NCI-H82 (cell line): ENCODE data around the gene KL.
A peak's percentile ranks its signal among the peaks of the same experiment; 100 is the strongest.

Experiments
- DNase-seq: peaks from one replicate; lab custom pipeline; 2025; lab: John Stamatoyannopoulos, UW

The KL gene

DNA sequence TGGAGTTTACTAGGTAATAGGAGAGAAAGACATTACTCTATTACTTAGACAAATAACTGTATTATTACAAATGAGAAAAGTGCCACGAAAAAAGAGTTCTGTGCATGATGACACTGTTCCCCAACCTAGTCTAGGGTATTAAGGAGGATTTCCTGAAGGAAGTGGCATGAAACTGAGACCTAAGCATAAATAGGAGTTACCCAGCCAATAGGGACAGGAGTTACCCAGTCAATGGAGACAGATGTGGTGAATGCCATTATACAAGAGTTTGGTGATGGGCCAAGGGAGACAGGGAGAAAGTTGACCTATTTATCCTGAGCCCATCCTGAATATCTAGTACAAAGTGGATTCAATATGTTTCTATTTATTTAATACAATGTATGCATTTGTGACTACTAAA is 65.4 kb downstream of the KL start:
- DNase-seq: no peak

DNA sequence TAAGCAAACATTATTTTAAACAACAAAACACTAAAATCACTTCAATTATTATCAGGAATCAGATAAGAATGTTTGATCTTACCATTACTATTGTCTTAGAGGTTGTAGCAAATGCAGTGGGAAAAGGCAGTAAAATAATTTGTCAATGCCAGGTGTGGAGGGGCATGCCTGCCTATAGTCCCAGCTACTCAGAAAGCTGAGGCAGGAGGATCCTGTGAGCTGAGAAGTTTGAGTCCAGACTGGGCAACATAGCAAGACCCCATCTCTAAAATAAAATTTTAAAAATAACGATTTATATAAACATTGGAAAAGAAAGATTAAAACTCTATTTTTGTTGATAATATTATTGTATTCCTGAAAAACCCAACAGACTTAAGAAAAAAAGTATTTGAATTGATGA is 66.8 kb downstream of the KL start:
- DNase-seq: no peak

DNA sequence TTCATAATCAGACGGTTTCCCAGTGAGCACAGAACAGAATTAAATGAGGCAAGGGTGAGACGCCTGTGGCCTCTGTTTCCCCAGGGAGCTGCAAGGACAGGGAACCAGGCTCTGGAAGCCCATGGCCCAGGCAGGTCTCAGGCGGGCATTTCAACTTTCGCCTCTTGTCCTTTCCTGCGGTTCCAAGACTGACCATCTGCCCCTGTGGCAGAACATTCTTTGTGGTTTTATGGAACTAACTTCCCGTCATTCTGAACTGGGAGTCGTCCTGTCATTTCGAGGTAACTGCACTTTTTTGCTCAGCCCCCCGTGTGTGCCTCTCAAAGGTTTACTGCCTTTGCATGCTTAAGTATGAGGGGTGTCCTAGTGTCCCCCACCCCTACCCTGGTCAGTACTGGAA is 70.9 kb downstream of the KL start:
- DNase-seq: no peak

DNA sequence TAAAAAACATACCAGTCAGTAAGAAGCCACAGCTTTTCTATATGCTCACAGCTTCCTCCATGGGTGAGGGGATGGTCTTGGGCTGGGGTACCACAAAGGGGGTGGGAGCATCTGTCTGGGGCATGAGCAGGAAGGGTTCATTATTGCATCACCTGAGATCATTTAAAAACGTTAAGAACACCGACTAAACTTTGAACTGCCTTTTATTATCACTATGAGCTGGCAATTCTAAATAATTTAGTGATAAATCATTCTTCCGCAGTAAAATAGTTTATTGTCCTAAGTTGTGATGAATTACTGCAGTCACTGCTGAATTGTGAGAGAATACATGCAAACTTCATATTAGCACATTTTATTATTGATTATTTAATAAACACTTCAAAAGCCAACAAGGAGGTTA is 71.6 kb downstream of the KL start:
- DNase-seq: no peak

DNA sequence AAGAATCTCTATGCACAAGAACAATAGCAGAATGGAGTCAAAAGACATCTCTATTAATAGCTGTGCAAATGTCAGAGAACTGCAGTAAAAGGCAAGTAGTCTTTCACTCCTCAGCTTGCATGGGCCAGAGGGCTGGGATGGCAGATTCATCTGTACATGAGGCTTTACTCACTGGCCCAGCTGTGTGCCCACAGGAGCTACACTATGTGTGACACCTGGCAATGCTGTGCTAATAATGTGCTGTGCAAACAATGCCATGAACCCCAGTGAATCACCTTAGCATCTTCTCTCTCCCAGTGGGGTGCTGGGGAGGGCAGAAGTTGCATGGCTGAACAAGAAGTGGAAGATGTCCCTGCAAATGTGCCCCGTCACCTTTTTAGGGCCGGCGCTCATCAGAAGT is 73.1 kb downstream of the KL start:
- no peak for DNase-seq

DNA sequence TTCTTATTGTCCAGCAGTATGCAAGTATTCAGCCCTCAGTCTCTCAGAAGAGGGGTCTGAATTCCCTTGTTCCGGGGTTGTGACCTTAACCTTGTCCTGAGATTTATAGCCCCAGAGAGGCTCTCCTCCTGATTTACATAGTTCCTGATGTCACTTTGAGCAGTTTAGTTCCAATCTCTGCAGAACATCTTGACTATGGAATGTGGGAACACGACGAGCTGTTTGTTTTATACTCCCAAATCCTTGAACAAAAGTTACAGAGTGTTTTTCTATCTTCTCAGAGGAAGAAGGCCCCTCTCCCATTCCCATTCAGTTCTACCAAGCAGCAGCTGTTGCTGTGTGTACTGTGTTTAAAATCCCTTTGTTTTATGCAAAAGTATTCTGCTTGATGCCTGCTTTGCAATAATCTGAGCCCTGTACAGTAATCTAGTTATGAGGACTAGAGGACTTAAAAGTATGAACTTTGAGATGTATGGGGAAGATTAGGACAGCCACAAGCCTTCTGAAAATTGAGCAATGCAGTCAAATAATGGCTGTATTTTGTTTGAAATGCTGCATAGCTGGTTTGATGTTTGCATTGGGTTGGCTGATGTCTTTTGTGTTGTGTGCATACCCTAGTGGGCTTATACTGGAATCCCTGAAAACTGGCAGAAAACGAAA is 74.7 kb downstream of the KL start:
- DNase-seq: peak; percentile 58

DNA sequence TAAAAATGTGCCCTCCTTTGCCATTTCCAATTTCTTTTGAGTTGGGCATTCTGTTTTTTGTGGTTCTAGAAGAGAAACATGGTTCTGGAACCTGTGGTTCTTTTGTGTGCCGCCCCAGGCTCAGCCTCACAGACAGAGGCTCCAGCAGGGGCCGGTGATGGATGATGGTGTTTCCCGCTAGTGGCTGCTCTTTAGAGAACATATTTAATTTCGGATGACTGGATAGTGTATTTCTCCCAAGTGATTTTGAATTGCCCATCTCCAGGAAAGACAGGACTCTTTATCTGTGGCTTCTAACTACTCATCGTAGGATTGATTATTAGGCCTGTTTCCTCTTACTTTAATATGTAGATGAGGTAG is 75.2 kb downstream of the KL start:
- no peak for DNase-seq

DNA sequence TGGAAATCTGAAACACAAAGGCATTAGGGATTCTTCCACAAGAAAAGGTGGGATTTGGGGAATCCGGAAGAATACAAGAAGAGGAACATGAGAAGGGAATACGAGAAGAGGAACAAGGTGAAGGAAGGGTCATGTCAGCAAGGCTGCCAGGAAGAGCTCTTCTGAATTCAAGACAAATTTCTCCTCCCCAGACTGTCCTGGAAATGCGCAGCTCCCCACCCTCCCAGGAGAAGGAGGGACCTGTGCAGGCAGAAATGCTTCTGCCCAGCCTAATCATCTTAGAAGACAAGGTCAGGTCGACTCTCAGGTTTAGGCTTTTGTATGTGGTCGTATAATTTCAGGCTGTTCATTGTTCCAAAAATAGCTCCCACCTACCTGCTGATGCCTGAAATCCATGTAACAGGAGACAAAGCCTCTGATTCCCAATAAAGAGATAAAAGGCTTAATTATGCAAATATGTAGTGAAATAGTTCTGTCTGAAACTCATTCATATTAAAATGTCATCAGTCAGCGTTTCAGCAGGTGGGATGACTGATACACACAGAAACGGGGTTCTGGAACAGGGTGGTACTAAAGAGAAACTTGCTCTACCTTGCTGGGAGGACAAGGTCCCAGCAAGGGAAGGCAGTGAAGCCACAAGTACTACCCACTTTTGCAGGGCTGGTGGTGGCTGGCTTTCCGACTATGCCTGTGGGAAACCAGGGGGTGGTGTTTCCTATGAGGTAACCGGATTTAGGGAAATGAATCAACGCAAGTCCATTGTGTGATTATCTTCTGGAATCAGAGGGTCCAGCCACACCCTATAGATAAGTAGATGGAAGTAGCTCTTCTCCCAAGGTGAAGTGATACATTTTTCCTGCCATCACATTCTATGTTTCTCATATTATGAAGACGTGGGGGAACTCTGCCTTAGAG is 76.1 kb downstream of the KL start:
- peak; percentile 25 for DNase-seq

DNA sequence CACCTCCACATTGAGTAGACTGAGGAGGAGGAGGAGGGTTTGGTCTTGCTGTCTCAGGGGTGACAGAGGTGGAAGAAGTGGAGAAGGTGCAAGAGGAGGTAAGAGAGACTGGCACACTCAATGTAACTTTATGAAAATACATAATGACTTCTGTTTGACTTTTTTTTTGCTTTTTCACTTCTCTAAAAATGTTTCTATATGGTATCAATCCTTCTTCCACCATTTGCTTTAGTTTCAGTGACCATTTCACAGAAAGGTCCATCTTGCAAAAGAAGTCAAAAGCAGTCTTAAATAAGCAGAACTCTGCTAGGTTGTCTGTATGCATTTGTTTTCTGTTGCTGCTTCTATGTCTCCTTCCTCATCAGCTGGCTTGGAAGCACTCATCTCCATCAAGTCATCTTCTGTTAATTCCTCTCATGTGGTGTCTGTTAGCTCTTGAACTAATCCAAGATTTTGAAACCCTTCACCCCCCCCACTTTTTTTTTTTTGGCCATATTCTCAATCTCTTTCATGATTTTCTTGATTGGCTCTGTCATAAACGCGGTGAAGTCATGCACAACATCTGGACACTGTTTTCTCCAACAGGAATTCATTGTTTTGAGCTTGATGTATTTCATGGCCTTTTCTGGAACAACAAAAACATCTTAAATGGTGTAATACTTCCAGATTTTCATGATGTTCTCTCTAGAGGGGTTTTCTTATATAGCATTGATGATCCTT is 80.8 kb downstream of the KL start:
- no peak for DNase-seq

DNA sequence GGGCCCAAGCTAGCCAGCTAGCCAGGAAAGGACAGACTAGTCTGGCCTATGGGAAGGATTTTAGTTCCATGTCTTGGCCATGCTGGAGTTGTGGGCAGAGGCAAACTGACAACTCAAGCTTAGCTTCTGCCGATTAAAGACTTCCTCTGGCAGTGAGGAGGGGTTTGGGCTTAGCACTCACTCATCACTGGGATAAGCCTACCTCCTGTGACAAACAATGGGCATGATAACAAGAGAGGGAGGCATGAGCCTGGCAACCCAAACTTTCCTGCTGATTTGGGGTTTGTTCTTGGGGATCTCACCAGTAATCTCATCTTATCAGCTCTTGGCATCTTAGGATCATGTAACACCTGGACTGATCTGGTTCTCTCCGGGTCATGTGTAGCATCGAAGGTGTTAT is 83.6 kb downstream of the KL start:
- peak; percentile 29 for DNase-seq

DNA sequence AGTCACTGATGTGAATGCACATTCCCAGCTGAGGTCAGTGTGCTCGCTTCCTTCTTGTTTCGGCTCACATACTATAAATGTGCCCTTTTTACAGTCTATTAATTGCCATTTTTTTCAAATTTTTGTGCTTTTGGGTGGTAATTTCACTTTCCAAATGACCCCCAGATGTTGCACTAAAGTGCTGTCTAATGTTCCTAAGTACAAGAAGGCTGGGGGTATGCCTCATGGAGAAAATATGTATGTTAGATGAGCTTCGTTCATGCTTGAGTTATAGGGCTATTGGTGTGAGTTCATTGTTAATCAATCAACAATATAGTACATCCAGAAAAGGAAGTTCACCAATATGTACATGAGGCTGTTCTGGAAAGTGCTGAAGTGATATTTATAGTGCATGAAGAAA is 84.7 kb downstream of the KL start:
- DNase-seq: no peak

DNA sequence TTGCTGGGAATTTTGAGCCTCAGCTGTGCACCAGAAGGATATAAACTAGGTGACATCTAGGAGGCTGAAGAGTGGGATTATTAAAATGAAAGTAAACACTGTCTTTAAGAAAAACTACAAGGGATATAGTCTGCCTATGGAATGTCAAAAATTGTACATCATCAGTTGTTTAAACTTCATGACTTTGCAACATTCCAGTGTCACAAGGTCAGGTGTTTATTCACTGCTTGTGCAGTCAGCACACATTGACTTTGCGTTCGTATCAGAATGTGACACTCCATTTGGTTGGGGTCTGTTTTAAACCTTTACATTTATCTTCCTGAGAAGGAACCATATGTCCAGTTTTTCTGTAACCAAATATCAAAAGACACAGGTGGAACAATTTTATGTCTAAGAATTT is 85.6 kb downstream of the KL start:
- DNase-seq: no peak

DNA sequence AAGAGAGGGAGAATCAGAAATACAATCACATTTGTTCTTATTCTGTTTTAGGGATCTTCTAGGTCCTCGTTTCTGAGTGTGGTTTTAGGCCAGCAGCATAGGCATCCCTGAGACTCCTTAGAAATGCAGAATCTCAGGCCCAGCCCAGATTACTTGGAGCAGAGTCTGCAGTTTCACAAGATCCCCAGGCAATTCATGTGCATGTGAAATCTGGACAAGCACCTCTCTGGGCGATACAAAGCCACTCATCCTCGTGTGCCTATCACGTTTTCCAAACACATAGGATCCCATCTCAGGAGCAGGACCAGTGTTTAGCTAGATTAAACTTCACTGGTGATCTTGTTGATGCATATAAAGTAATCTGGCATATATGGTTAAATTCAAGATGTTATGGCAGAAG is 87.2 kb downstream of the KL start:
- no peak for DNase-seq

DNA sequence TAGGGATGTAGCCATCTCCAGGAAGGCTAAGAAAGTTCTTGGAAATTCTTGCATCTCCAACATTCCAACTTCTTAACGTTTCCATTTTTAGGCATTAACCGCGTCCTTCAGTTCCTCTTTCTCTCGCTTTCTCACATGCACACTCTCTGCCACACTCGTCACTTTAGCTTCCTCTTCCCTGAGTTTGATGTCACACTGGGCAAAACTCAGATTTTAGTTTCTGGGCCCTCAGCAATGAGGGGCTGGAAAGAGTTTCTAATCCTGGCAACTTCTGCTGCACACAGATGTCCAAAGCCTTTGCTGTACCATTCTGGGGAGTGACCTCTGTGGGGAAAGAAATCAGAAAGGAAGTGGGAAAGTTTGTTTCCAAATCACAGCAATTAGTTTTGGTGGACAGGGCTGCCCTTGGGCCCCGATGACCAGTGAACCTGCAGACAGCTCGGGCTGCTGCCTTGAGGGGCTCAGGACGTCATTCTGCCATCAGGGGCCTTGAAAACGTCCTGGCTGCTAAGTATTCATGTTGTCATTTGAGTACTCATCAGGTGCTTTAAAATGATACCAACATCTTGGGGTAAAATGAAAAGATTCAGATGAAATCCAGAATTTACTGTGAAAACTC is 89.3 kb downstream of the KL start:
- no peak for DNase-seq

DNA sequence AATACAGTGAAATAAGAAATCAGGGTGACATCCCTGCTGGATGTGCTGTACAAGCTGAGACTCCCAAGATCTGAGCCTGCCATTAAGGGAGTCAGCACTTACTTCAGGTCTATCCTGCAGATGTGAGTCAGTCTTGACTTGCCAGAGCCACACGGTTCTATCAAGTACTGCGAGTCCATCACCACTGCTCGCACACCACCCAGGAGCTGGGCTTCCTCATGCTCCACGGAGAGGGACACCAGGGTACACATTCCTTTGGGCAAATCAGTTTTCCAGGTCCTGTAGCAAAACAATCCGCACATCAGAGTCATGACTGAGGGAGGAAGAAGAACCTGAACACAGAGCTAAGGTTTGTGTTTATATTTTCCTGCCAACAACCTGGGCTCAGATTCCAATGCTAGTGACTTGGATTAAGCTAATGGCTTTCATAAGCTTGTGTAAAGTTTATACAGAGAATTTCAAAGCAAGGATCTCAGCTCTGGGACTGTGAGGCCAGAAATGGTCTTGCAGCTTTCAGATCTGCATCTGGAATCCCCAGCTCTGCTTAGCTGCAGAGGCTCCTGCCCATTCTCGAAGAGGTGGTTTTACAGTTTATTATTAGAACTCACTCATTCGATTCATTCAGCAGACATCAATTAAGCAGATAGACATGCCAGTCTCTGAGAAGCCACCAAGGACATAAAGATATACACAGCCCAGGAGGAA is 90.6 kb downstream of the KL start:
- DNase-seq: no peak

DNA sequence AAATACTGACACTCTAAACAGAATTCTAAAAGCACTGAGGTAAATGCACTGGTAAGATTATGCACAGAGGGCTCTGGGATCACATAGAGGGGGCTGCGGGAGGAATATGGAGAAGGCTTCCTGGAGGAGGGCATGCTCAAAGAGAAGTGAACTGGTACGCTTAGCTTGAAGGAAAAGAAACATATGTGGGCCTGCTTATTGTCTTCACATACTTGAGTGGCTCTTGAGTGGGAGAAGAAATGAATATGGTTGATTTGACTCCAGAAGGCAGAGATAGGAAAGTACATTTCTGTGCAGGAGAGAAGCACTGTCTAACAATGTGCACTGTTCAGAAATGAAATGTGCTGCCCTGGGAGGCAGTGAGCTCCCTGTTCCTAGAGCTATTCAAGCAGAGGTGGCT is 91.1 kb downstream of the KL start:
- DNase-seq: no peak

DNA sequence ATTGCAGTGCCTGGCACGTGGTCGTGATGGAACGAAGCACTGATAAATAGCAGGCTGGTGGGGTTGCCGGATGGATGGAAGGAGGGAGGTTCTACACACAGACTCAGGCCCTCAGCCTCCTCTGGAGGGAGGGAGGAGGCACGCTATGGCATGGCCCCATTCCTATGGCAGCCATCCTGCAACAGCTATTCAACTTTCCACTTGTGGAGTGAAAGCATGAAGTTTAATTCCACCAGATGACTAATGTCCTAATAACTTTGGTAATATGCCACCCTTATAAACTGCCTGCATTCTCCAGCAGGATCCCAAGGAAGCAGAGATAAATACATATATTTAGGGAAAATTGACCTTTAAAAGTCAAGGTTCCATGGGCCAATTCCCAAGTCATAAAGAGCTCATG is 92.4 kb downstream of the KL start:
- no peak for DNase-seq

DNA sequence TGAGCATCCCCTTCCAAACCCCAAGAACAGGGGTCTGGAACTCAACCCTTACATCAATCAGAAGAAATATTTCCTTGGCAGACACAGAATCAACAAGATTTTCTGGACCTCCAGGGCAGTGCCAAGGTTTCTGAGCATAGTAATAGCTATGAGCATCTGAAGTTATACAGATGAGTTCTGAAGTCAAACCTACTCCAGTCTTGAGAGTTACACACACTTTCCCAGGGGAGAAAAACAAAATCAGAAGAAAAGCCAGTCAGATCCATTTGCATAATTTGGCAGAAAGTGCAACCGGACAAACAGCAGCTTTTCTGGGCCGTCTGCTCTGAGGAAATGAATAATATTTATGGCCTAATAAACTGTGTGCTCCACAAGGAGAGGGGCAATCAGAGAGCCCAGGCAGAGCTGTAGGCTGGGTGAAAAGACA is 93.1 kb downstream of the KL start:
- DNase-seq: no peak

DNA sequence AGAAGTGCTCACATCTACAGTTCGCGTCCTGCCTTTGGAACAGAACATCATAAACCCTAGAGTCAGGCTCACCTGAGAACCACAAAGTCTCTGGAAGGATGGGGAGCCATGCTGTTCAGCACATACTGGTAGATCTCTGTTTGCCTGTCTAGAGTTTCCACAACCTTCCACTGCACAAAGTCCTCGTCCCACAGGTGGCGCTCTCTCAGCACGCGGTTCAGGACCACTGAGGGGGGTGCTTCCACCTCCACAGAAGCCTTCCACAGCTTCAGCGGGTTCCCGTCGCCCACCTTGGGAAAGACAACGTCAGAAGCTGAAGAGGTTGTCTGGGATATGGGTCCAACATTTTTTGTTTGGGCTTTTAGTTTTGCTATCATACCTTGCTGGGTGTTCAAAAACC is 93.6 kb downstream of the KL start:
- peak; percentile 32 for DNase-seq

DNA sequence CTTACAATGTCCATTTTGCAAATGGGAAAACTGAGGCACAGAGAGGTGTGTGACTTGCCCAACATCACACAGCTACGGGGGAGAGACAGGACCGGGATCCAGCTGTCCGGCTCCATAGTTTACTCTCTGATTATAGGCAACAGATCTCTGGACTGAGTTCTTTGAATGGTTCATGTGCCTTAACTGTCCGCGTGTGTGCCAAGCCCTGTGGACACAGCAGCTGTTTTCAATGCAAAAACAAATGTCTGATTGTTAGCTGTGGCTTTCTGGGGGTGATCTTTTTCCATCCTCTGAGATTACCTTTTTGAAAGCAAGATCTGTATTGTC is 94.1 kb downstream of the KL start:
- no peak for DNase-seq

DNA sequence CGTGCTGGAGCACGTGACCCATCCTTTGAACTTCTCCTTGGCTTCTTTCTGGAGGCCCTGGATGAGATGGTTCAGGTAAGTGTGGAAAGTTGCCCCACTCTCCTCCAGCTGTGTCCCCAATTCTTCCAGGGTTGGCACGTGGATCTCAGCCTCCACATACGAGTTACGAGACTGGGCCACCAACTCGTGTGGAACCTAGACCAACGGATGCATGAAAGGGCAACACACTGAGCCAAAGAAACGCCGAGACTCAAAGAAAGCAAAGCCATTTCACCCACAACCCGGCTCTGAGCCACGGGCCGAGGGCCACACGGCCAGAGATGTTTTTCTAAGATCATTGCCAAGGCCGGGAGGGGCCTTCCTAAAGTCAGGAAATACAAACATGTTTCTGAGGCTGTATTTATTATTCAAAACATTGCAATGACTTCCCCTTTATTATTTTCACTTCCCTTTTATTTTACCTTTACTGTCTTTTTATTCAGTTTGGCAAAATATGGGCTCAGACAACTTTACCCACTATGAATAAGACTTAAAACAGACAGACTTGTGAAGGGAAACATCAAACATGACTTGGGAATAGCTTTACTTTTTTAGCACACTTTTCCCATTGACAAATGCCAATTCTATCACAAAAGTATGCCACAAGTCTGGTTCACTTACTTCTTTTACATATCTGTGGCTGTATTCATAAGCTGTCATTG is 94.6 kb downstream of the KL start:
- no peak for DNase-seq
